ENCODE results near the gene GDPD1. TPM values are rescaled to one million over a fixed set of nuclear protein-coding genes. Genes with fewer than 3 reads are reported as not detected.

The GDPD1 gene
- total RNA-seq, 6 experiments from 2014 or later = 0.71 to 5.8 (median 1.2) TPM

- ATAC-seq (no peak), DNase-seq (no peak)
- Histone ChIP-seq H3K4me3 (no peak overlapping the region), H3K4me1 (no peaks in the 10 kb centered on the region), H3K27ac (no peak overlapping the region), H3K27me3 (no peaks in the 10 kb centered on the region), H3K9me3 (no peaks in the 10 kb centered on the region), H3K36me3 (no peaks in the 10 kb centered on the region)
- no CpG with 5 or more reads among the region's 2 CpGs for WGBS (ENCODE audit: insufficient coverage, low coverage, low lambda C conversion rate, missing lambda C conversion rate)
- TF ChIP-seq, protein P1, sequence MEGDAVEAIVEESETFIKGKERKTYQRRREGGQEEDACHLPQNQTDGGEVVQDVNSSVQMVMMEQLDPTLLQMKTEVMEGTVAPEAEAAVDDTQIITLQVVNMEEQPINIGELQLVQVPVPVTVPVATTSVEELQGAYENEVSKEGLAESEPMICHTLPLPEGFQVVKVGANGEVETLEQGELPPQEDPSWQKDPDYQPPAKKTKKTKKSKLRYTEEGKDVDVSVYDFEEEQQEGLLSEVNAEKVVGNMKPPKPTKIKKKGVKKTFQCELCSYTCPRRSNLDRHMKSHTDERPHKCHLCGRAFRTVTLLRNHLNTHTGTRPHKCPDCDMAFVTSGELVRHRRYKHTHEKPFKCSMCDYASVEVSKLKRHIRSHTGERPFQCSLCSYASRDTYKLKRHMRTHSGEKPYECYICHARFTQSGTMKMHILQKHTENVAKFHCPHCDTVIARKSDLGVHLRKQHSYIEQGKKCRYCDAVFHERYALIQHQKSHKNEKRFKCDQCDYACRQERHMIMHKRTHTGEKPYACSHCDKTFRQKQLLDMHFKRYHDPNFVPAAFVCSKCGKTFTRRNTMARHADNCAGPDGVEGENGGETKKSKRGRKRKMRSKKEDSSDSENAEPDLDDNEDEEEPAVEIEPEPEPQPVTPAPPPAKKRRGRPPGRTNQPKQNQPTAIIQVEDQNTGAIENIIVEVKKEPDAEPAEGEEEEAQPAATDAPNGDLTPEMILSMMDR (IDR thresholded peaks at IDR 0.05) = no peak
- no peak for TF ChIP-seq POLR2A (IDR thresholded peaks at IDR 0.05)
- intact Hi-C loops (cut with DNase I) = no loop called here
Observed at GRCh38 chr17:59260722-59261121, 40.4 kb downstream of the GDPD1 start.

DNA sequence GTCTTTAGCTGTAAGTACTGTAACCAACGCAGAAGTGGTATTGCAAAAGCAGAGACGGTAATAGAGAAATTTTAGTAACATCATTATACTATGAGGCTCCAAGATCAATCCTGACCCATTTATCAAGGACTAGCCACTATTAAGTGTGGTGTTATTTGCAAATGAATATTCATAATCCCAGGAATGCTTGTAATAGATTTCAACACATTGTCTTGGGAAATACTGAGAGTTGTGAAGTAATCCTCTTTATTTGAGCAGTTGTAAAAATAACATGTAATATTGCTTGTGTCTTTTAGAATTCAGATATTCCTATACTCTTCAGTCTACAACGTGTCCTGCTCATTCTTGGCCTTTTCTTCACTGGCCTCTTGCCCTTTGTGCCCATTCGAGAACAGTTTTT lies 46.4 kb downstream of the GDPD1 start:
- DNase-seq (no peak), ATAC-seq (peak in 2 of 4 donors; percentile 39 to 55)
- Histone ChIP-seq H3K27ac (no peak overlapping the region), H3K36me3 (no peaks in the 10 kb centered on the region), H3K4me1 (no peaks in the 10 kb centered on the region), H3K9me3 (no peaks in the 10 kb centered on the region), H3K4me3 (no peak overlapping the region), H3K27me3 (no peaks in the 10 kb centered on the region)
- intact Hi-C loops (cut with DNase I) = no loop called here
- TF ChIP-seq, protein P1 (IDR thresholded peaks at IDR 0.05) = no peak
- TF ChIP-seq POLR2A (IDR thresholded peaks at IDR 0.05) = no peak
- 25% methylated on average over 4 of the region's 4 CpGs for WGBS (ENCODE audit: insufficient coverage, low coverage, low lambda C conversion rate, missing lambda C conversion rate)

GRCh38 chr17:59267776-59268175 lies 47.5 kb downstream of the GDPD1 start:
- DNase-seq (no peak), ATAC-seq (no peak)
- Histone ChIP-seq H3K4me1 (no peaks in the 10 kb centered on the region), H3K9me3 (no peaks in the 10 kb centered on the region), H3K4me3 (no peak overlapping the region), H3K27ac (no peak overlapping the region), H3K36me3 (no peaks in the 10 kb centered on the region), H3K27me3 (no peaks in the 10 kb centered on the region)
- intact Hi-C loops (cut with DNase I) = no loop called here
- 95% methylated on average over 5 of the region's 5 CpGs for WGBS (ENCODE audit: insufficient coverage, low coverage, low lambda C conversion rate, missing lambda C conversion rate)
- TF ChIP-seq, protein P1 (IDR thresholded peaks at IDR 0.05) = no peak
- TF ChIP-seq POLR2A (IDR thresholded peaks at IDR 0.05) = no peak

GRCh38 chr17:59275618-59276017 lies 55.3 kb downstream of the GDPD1 start:
- no peak overlapping the region for H3K27ac ChIP-seq
- DNase-seq (no peak), ATAC-seq (no peak)

More at GRCh38 chr17:59275618-59276017, 55.3 kb downstream of the GDPD1 start:
- Histone ChIP-seq H3K27me3 (no peaks in the 10 kb centered on the region), H3K4me1 (no peaks in the 10 kb centered on the region), H3K4me3 (no peak overlapping the region), H3K36me3 (no peaks in the 10 kb centered on the region), H3K9me3 (no peaks in the 10 kb centered on the region)
- WGBS (ENCODE audit: insufficient coverage, low coverage, low lambda C conversion rate, missing lambda C conversion rate) = 58% methylated on average over 1 of the region's 1 CpG
- TF ChIP-seq, protein P1 (IDR thresholded peaks at IDR 0.05) = no peak
- TF ChIP-seq POLR2A (IDR thresholded peaks at IDR 0.05) = no peak
- intact Hi-C loops (cut with DNase I) = no loop called here
